Measurements from ENCODE around the gene ULK4.

DNA sequence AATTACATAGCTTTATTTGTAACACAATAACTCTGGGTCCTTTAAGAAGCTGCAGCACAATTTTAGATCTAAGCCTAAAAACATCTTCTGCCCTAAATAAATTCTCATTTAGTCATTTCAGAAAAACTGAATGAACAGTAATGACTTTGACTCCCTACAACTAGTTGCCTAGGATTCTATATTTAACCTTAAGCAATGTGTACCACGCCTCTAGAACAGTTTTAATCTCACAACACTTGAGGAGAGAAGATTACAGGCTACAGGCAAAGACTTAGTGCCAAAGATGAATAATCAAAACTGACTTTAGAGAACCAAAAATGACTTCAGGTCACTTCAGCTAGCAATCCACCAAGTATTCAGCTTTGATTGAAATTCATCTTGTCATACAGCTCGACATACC is 192.8 kb downstream of the ULK4 start:
- TF ChIP-seq, protein P1, sequence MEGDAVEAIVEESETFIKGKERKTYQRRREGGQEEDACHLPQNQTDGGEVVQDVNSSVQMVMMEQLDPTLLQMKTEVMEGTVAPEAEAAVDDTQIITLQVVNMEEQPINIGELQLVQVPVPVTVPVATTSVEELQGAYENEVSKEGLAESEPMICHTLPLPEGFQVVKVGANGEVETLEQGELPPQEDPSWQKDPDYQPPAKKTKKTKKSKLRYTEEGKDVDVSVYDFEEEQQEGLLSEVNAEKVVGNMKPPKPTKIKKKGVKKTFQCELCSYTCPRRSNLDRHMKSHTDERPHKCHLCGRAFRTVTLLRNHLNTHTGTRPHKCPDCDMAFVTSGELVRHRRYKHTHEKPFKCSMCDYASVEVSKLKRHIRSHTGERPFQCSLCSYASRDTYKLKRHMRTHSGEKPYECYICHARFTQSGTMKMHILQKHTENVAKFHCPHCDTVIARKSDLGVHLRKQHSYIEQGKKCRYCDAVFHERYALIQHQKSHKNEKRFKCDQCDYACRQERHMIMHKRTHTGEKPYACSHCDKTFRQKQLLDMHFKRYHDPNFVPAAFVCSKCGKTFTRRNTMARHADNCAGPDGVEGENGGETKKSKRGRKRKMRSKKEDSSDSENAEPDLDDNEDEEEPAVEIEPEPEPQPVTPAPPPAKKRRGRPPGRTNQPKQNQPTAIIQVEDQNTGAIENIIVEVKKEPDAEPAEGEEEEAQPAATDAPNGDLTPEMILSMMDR (IDR thresholded peaks at IDR 0.05; ENCODE audit: low read depth, low read length) = no peak
- TF ChIP-seq POLR2A (IDR thresholded peaks at IDR 0.05; ENCODE audit: extremely low read depth, insufficient read length) = no peak

Measured in NB4 (cell line).